GM18519 (cell line): ENCODE measurements around the gene CLCN1.

Experiments used
- ATAC-seq: cut with Tn5 transposase; IDR thresholded peaks from one replicate; pipeline ENCODE4 v1.9.1; 2021; ENCODE audit warnings: mild to moderate bottlenecking, moderate library complexity; ENCODE audit not compliant: unreplicated experiment, low FRiP score

The CLCN1 gene

DNA sequence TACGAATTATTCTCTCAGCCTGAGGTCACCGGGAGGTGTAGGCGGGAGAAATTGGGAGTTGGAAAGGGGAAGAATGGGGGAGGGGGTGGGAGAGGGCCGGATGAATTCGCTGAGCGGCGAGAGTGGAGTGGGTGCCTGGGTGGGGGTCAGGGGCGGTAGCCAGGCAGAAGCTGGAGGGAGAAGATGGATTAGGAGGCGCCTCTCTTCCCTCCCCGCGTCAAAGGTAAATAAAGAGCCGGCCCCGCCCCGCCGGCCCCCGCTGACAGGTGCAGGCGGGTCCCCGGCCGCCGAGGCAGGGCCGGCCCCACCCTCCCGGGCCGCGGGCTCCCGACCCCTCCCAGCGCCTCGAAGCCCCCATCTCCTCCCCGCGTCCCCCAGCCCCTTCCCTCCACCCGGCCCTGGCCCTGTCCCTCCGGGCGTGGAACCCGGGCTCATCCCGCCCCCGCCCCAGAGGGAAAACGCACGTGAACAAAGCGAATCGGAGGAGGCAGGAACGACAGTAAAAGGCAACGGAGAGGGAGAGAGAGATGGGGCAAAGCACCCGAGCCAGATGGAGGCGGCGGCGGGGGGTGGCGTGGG is 45.7 kb downstream of the CLCN1 start:
- no peak for ATAC-seq

- ATAC-seq, result no peak
Observed at GRCh38 chr7:143362131-143363015, 46.5 kb downstream of the CLCN1 start, which contains the start of gene FAM131B. FAM131B (minus strand) TSS chr7:143362713; CDS start chr7:143362603, 110 bp downstream.

GRCh38 chr7:143363016-143363937 is 47.4 kb downstream of the CLCN1 start:
- ATAC-seq, result no peak

GRCh38 chr7:143367972-143368371 is 52.1 kb downstream of the CLCN1 start:
- no peak for ATAC-seq

GRCh38 chr7:143368387-143368786 is 52.5 kb downstream of the CLCN1 start:
- ATAC-seq, result no peak

GRCh38 chr7:143369678-143370651 is 54.1 kb downstream of the CLCN1 start:
- no peak for ATAC-seq

DNA sequence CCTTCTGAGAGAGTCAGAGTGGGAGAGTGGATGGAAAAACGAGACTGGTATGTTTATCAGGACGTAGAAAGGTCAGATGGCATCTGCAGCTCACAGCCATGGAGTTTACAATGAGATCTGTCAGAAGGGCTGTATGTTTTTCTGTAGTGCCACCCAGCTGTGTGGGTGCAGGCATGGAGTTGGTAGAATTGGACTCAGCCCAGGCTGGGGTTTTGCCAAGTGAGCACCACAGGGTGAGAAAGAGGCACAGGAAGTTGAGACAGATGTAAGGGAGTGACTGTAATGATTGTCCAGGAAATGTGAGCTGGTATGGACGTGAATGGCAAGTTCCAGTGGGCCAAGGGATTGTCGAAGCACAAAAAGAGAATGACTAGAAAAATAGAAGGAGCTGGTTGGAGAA is 56.2 kb downstream of the CLCN1 start:
- ATAC-seq, result no peak

- ATAC-seq, result no peak
Observed at GRCh38 chr7:143373255-143373794, 57.4 kb downstream of the CLCN1 start.

DNA sequence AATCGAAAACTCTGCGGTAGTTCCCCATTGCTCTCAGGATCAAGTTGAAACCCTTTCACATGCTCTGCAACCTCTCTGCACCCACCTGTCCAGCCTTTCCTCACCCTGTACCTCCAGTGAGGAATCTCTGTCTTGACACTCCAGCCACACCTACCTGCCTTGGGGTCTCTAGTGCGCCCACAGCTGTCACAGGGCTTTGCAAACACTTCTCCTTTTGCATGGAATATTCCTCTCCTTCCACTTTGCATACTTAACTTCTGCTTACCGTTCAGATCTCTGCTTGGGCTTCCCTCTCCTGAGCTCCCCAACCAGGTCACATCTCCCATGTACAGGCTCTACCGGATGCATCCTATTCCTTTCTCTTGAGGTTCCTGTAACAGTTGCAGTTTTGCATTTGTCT is 58.6 kb downstream of the CLCN1 start:
- no peak for ATAC-seq

DNA sequence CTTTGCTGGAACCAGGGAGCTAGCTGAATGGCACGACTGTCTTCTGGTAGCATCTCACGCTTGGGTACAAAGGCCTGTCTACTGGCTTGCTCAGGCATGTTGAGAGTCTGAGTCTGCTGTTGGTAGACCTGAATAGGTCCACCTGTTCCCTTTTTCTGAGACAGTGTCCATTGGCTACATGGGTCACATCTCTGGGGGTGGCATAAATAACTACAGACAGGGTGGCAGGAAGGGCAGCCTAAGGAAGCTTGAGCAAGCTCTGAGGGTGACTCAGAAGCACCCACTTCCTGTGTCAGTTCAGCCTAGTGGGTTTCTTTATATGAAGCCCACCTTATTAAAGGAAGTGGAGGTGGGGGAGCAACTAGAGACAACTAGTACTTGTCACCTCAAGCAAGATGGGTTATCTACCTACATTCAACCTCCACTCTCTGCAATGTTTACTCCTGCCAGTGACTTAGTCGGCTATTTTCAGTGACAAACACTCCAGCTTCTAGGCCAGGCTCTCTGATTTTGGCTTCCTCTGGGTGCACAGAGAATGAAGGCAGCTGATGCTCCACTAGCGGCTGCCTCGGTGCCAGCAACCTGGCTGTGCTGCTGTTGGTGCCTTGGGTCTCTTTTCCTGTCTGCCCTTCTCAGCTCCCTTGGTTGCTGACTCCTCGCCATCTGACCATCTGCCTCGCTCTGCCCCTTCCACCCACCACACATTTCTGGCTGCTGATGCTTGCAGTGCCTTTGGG is 59.6 kb downstream of the CLCN1 start:
- ATAC-seq, result no peak

DNA sequence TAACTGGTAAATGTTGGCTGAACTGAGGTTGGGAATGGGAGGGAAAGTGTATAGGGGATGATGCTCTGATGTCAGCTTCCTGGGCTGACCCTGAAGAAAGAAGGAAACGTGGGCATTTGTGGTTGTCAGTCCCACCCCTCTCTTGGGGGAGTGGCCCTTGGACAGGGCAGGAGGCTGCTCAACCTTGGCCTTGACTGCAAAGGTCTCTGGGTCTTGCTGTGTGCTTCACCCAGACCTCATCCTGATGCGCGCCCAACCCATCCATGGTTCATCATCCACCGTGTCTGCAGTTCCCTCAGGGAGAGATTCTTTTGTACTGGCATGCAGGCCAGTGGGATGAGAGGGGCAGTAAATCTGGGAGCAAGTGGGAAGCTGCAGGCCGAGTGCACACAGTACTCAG is 60.5 kb downstream of the CLCN1 start:
- no peak for ATAC-seq

- ATAC-seq, result no peak
Observed at GRCh38 chr7:143379611-143380259, 63.8 kb downstream of the CLCN1 start.

- peak; percentile 32 for ATAC-seq
Observed at GRCh38 chr7:143380260-143380645, 64.3 kb downstream of the CLCN1 start.

DNA sequence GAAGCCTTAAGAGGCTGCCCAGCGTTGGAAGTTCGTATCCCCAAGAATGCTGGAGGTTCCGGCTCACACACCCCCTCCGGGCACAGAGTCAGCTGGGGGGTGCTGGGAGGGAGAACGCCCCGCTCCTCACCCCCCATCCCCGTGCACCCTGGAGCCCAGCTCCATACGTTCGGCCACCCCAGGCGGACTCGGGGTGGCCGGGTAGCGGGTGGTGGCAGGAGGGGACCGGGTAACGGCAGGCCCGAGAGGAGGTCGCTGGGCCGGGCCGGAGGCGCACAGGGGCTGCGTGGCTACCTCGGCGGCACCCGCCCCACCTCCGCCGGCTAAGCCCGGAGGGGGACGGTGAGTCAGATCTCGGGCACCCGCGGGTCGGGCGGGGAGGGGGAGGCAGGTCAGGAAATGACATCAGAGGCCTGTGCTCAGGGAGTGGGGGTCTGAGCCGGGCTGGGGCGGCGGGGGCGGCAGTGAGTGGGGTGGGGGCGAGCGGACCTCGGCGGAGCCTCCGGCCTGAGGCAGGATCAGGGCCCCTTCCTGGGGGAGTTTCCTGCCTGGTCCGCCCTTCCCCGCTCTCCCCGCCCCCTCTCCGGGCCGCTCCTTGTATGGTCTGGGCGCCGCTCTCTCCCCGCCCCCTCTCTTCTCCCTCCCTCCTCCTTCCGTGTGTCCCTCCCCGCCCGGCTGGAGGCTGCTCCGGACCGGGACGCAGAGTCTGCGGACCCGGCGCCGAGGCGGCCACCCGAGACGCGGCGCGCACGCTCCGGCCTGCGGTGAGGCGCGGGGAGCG is 64.9 kb downstream of the CLCN1 start, which contains the start of gene ZYX:
ZYX (plus strand) TSS at position 700 of the 781 bp plus-strand sequence. CDS start 227 bp downstream, outside the sequence.
- ATAC-seq, result peak; percentile 58

GRCh38 chr7:143381427-143382125 is 65.7 kb downstream of the CLCN1 start:
- ATAC-seq, result peak; percentile 4

DNA sequence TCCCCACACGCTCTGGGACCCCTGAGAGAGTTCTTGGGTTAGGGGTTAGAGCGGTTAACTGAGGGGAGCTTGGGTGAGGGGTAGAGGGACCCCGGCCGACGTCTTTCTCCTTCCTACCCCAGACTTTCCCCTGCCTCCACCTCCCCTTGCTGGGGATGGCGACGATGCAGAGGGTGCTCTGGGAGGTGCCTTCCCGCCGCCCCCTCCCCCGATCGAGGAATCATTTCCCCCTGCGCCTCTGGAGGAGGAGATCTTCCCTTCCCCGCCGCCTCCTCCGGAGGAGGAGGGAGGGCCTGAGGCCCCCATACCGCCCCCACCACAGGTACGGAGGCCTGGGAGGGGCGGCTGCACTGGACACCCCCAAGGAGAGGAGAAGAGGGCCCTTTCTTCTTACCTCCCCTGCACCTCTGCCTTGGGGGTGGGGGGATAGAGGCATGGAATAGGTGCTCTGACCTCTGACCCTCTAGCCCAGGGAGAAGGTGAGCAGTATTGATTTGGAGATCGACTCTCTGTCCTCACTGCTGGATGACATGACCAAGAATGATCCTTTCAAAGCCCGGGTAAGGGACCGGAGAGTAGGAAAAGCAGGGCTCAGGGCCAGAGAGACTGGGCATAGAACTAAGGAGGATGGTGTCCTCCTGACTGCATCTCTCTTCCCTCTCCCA is 66.3 kb downstream of the CLCN1 start:
- no peak for ATAC-seq
